ENCODE data around the gene NKD1. TPM values are rescaled to one million over a fixed set of nuclear protein-coding genes. Genes with fewer than 3 reads are reported as not detected.

NKD1 gene
- total RNA-seq, 1 donor from 2014 or later: 31.3 TPM

DNA sequence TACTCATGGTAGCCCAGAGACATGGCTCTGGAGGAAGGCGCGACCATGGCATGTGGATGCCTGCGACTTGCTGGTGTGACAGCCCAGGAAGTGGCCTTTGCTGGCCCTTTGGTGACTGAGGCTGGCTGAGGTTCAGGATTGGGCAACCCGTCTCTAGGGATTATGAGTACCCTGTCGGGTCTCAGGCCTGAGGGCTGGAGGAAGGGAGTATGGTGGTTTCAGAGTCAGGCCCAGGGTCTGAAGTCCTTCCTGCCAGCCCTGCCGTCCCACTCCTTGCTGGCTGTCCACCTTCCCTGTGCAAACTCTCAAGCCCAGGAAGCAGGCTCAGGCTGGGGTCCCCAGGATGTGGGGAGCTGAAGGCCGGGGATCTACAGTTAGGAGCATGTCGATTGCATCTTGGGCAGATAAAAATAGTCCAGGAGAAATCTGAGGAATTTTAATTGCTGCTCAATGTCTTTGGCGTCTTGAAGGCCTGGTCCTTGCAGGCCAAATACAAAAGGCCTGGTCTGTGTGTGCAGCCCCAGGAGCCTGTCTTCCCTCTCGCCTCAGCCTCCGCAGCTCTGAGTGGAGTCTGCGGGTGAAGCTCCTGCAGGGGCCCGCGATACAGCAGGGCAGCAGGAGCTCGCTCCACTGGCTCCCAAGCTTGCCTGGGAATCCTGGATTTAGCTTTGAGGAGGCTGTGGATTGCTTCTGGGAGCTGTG, 52.5 kb downstream of the NKD1 start:
- H3K4me1 Mint-ChIP-seq (ENCODE audit: low read depth, unreplicated experiment): peaks cover 18% of the 10 kb centered on the region
- no peak for TF ChIP-seq CTCF (IDR thresholded peaks at IDR 0.05; ENCODE audit: partially characterized antibody, unreplicated experiment)
- H3K36me3 Mint-ChIP-seq (ENCODE audit: unreplicated experiment): no peaks in the 10 kb centered on the region
- H3K27ac Mint-ChIP-seq (ENCODE audit: unreplicated experiment): no peak overlapping the region
- H3K4me3 Mint-ChIP-seq (ENCODE audit: unreplicated experiment): no peak overlapping the region
- no peak for DNase-seq
- peaks cover 9% of the 10 kb centered on the region for H3K9me3 Mint-ChIP-seq (ENCODE audit: unreplicated experiment)
- peaks cover 3% of the 10 kb centered on the region for H3K27me3 Mint-ChIP-seq (ENCODE audit: unreplicated experiment)

GRCh38 chr16:50601341-50601740, 53.1 kb downstream of the NKD1 start:
- DNase-seq: no peak
- Mint-ChIP-seq H3K9me3 (ENCODE audit: unreplicated experiment) (peaks cover 9% of the 10 kb centered on the region), H3K27ac (ENCODE audit: unreplicated experiment) (no peak overlapping the region), H3K27me3 (ENCODE audit: unreplicated experiment) (peaks cover 3% of the 10 kb centered on the region), H3K4me1 (ENCODE audit: low read depth, unreplicated experiment) (peaks cover 18% of the 10 kb centered on the region), H3K36me3 (ENCODE audit: unreplicated experiment) (no peaks in the 10 kb centered on the region), H3K4me3 (ENCODE audit: unreplicated experiment) (no peak overlapping the region)
- TF ChIP-seq CTCF (IDR thresholded peaks at IDR 0.05; ENCODE audit: partially characterized antibody, unreplicated experiment): no peak

- H3K9me3 Mint-ChIP-seq (ENCODE audit: unreplicated experiment): peaks cover 8% of the 10 kb centered on the region
- DNase-seq: no peak
- peaks cover 3% of the 10 kb centered on the region for H3K27me3 Mint-ChIP-seq (ENCODE audit: unreplicated experiment)
- TF ChIP-seq CTCF (IDR thresholded peaks at IDR 0.05; ENCODE audit: partially characterized antibody, unreplicated experiment): no peak
- H3K4me1 Mint-ChIP-seq (ENCODE audit: low read depth, unreplicated experiment): peaks cover 18% of the 10 kb centered on the region
- no peaks in the 10 kb centered on the region for H3K36me3 Mint-ChIP-seq (ENCODE audit: unreplicated experiment)
- H3K4me3 Mint-ChIP-seq (ENCODE audit: unreplicated experiment): no peak overlapping the region
- no peak overlapping the region for H3K27ac Mint-ChIP-seq (ENCODE audit: unreplicated experiment)
Measured at GRCh38 chr16:50602126-50602525, 53.9 kb downstream of the NKD1 start.

- no peak overlapping the region for H3K27ac Mint-ChIP-seq (ENCODE audit: unreplicated experiment)
- TF ChIP-seq CTCF (IDR thresholded peaks at IDR 0.05; ENCODE audit: partially characterized antibody, unreplicated experiment): no peak
Measured at GRCh38 chr16:50602531-50603205, 54.5 kb downstream of the NKD1 start.

More at GRCh38 chr16:50602531-50603205, 54.5 kb downstream of the NKD1 start:
- Mint-ChIP-seq H3K4me3 (ENCODE audit: unreplicated experiment) (no peak overlapping the region), H3K36me3 (ENCODE audit: unreplicated experiment) (no peaks in the 10 kb centered on the region), H3K27me3 (ENCODE audit: unreplicated experiment) (peaks cover 3% of the 10 kb centered on the region), H3K4me1 (ENCODE audit: low read depth, unreplicated experiment) (peaks cover 18% of the 10 kb centered on the region), H3K9me3 (ENCODE audit: unreplicated experiment) (peaks cover 8% of the 10 kb centered on the region)
- DNase-seq: no peak
